Measurements from ENCODE around the gene LHX2. TPM values are rescaled to one million over a fixed set of nuclear protein-coding genes. Genes with fewer than 3 reads are reported as not detected.

LHX2 gene
- total and polyA plus RNA-seq, 2 of the 4 experiments (the other 2 are of a cell fraction), result not detected

- Histone ChIP-seq H3K4me2 (ENCODE audit: low read depth, low read length) (no peak overlapping the region), H3K14ac (replicated peaks; ENCODE audit: low read depth, low read length) (no peak overlapping the region), H3K23ac (ENCODE audit: low read depth, low read length) (no peak overlapping the region), H2AFZ (replicated peaks; ENCODE audit: low read length, poor library complexity) (no peak overlapping the region), H3K9ac (ENCODE audit: low read depth, low read length) (no peak overlapping the region), H4K8ac (ENCODE audit: low read depth in 2 of 2, low read length in 2 of 2) (no peak overlapping the region), H2BK20ac (ENCODE audit: low read depth, low read length) (no peak overlapping the region), H2AK5ac (ENCODE audit: low read depth, low read length) (no peak overlapping the region), H4K91ac (ENCODE audit: insufficient read depth, low read depth, low read length) (no peak overlapping the region), H2BK5ac (ENCODE audit: low read depth, low read length, poor library complexity, severe bottlenecking) (no peak overlapping the region), H3K4ac (ENCODE audit: low read depth, low read length) (no peak overlapping the region), H3K27me3 (ENCODE audit: control insufficient read depth, insufficient read depth, low read length) (peaks cover 50% of the 10 kb centered on the region), H4K20me1 (ENCODE audit: insufficient read depth, low read length) (peaks cover 11% of the 10 kb centered on the region; the same call in 1 of the 2 replicates), H3K4me3 (ENCODE audit: insufficient read depth, low read depth, low read length) (no peak overlapping the region), H3K36me3 (ENCODE audit: control insufficient read depth, insufficient read depth, low read length) (no peaks in the 10 kb centered on the region), H2BK15ac (ENCODE audit: low read depth, low read length) (no peak overlapping the region), H3K9me1 (ENCODE audit: insufficient read depth, low read length) (peaks cover 2% of the 10 kb centered on the region; the same call in 1 of the 2 replicates), H2BK120ac (ENCODE audit: low read depth, low read length) (no peak overlapping the region), H3K9me3 (ENCODE audit: control insufficient read depth, insufficient read depth, low read length) (peaks cover 3% of the 10 kb centered on the region; the same call in 1 of the 2 replicates), H3K79me1 (ENCODE audit: low read depth in 1 of 2, low read length in 2 of 2) (no peaks in the 10 kb centered on the region), H4K5ac (ENCODE audit: low read depth, low read length) (no peak overlapping the region), H3K56ac (ENCODE audit: extremely low read depth, insufficient read depth, low read length) (no peak overlapping the region), H2AK9ac (replicated peaks; ENCODE audit: low read depth, low read length, poor library complexity) (no peak overlapping the region), H3K4me1 (ENCODE audit: control insufficient read depth, insufficient read depth, low read length) (no peaks in the 10 kb centered on the region), H3K27ac (ENCODE audit: insufficient read depth, low read length) (no peak overlapping the region), H3K18ac (ENCODE audit: low read depth, low read length) (no peak overlapping the region)
- no peak for ATAC-seq (ENCODE audit: low read depth)
- WGBS, 2 experiments (ENCODE audit: extremely low coverage in 2 of 2, insufficient read length in 1 of 2), result no CpG with 5 or more reads among the region's 5 CpGs
- BruUV-seq (replicated peaks), result no TSS peak
- no peak for DNase-seq
- POLR2A ChIA-PET (ENCODE audit: unreplicated experiment), result no interaction called here
- dilution Hi-C loops (cut with HindIII; ENCODE audit: low sequenced_read_pairs, unreplicated experiment) (no loop called here), in situ Hi-C loops (cut with MboI; ENCODE audit: low sequenced_read_pairs) (no loop called here), intact Hi-C loops (cut with micrococcal nuclease) (loop anchor here (10.0 kb wide), 1 partner anchor 202 kb away; the partner anchor contains the start of gene NEK6)
- TF ChIP-seq ELK1 (IDR thresholded peaks at IDR 0.05; ENCODE audit: borderline replicate concordance, low read depth, low read length) (no peak), CEBPB (IDR thresholded peaks at IDR 0.05; ENCODE audit: low read depth, low read length) (no peak), FOS (IDR thresholded peaks at IDR 0.05; ENCODE audit: low read depth, low read length) (no peak), CHD1 (IDR thresholded peaks at IDR 0.05; ENCODE audit: low read depth, low read length) (no peak), MXI1 (IDR thresholded peaks at IDR 0.05; ENCODE audit: borderline replicate concordance, low read depth, low read length) (no peak), BHLHE40 (IDR thresholded peaks at IDR 0.05; ENCODE audit: low read depth, low read length) (no peak), MAFK (IDR thresholded peaks at IDR 0.05; ENCODE audit: low read depth, low read length) (no peak), NFE2L2 (IDR thresholded peaks at IDR 0.05; ENCODE audit: low read depth, low read length) (no peak), USF2 (IDR thresholded peaks at IDR 0.05; ENCODE audit: low read depth, low read length) (no peak), SMC3 (IDR thresholded peaks at IDR 0.05; ENCODE audit: low read depth, low read length) (no peak), MAZ (IDR thresholded peaks at IDR 0.05; ENCODE audit: borderline replicate concordance, low read depth, low read length) (no peak), RCOR1 (IDR thresholded peaks at IDR 0.05; ENCODE audit: insufficient replicate concordance, low read length) (no peak), CTCF (conservative IDR thresholded peaks at IDR 0.05; ENCODE audit: low read depth, low read length) (no peak), RFX5 (IDR thresholded peaks at IDR 0.05; ENCODE audit: low read depth, low read length) (no peak), POLR2A (IDR thresholded peaks at IDR 0.05; ENCODE audit: low read depth, low read length) (no peak), RAD21 (IDR thresholded peaks at IDR 0.05; ENCODE audit: low read length) (no peak)
- CTCF ChIA-PET, result no interaction called here
Measured at GRCh38 chr9:124052401-124052800, 40.8 kb downstream of the LHX2 start.
